ENCODE results near the gene DCAF5.
"Not testable (repeated sequence)": the region's sequence is repeated elsewhere in the genome, so short reads cannot be mapped to it uniquely, and the experiment has no call there.

The DCAF5 gene

GRCh38 chr14:69073915-69074314, 79.0 kb downstream of the DCAF5 start:
- DNase-seq = no peak

GRCh38 chr14:69073429-69073828, 79.5 kb downstream of the DCAF5 start:
- no peak for DNase-seq

- no peak for DNase-seq
Measured at GRCh38 chr14:69072584-69072983, 80.3 kb downstream of the DCAF5 start.

- DNase-seq = peak in 1 of 56 donors; percentile 12
Measured at GRCh38 chr14:69068744-69069421, 84.0 kb downstream of the DCAF5 start.

- DNase-seq = no peak
Measured at GRCh38 chr14:69066396-69067171, 86.3 kb downstream of the DCAF5 start.

GRCh38 chr14:69065934-69066333, 87.0 kb downstream of the DCAF5 start:
- DNase-seq = not testable (repeated sequence)

- DNase-seq = no peak
Measured at GRCh38 chr14:69064596-69064995, 88.3 kb downstream of the DCAF5 start.

GRCh38 chr14:69059658-69060623, 93.0 kb downstream of the DCAF5 start:
- no peak for DNase-seq

GRCh38 chr14:69055999-69056788, 96.7 kb downstream of the DCAF5 start:
- DNase-seq = peak in 20 of 56 donors; percentile 9 to 60 (median 29)

GRCh38 chr14:69055125-69055524, 97.8 kb downstream of the DCAF5 start:
- DNase-seq = no peak

- no peak for DNase-seq
Measured at GRCh38 chr14:69054030-69054429, 98.9 kb downstream of the DCAF5 start.

GRCh38 chr14:69052181-69052601, 100.7 kb downstream of the DCAF5 start:
- no peak for DNase-seq

GRCh38 chr14:69050240-69051184, 102.4 kb downstream of the DCAF5 start:
- DNase-seq = no peak

- DNase-seq = no peak
Measured at GRCh38 chr14:69049675-69050074, 103.2 kb downstream of the DCAF5 start.

GRCh38 chr14:69048456-69048855, 104.5 kb downstream of the DCAF5 start:
- no peak for DNase-seq

- no peak for DNase-seq
Measured at GRCh38 chr14:69047255-69047654, 105.7 kb downstream of the DCAF5 start.

- no peak for DNase-seq
Measured at GRCh38 chr14:69046476-69046860, 106.5 kb downstream of the DCAF5 start.

GRCh38 chr14:69045857-69046475, 107.0 kb downstream of the DCAF5 start:
- no peak for DNase-seq

GRCh38 chr14:69044965-69045555, 107.9 kb downstream of the DCAF5 start:
- no peak for DNase-seq
